Nephron progenitor cell (in vitro differentiated cells): Measurements from ENCODE around the gene L1CAM.

Experiments
- DNase-seq: peaks from one replicate; pipeline ENCODE4 v3.0.0; 2021
- H3K27ac Mint-ChIP-seq: 2 replicates; pipeline ENCODE4 v1.8.0; 2021; ENCODE audit warnings: mild to moderate bottlenecking, moderate library complexity, mixed read lengths
- H3K27me3 Mint-ChIP-seq: 2 replicates; pipeline ENCODE4 v1.8.0; 2021; ENCODE audit warnings: mild to moderate bottlenecking, low read depth, mixed read lengths; ENCODE audit not compliant: poor library complexity
- H3K36me3 Mint-ChIP-seq: 2 replicates; pipeline ENCODE4 v1.8.0; 2021; ENCODE audit warnings: low read depth, mixed read lengths
- H3K4me1 Mint-ChIP-seq: 2 replicates; pipeline ENCODE4 v1.8.0; 2021; ENCODE audit warnings: mixed read lengths
- H3K4me3 Mint-ChIP-seq: 2 replicates; pipeline ENCODE4 v1.8.0; 2021; ENCODE audit warnings: mild to moderate bottlenecking, moderate library complexity, mixed read lengths
- H3K9me3 Mint-ChIP-seq: 2 replicates; pipeline ENCODE4 v1.8.0; 2021; ENCODE audit warnings: mild to moderate bottlenecking, moderate library complexity, mixed read lengths
- TF ChIP-seq, protein P1 (sequence below): fragments of 200-600 bp; sonication (generic); IDR thresholded peaks from 2 replicates; pipeline ENCODE4 v1.5.0; 2021; ENCODE audit warnings: antibody characterized with exemption

L1CAM gene

DNA sequence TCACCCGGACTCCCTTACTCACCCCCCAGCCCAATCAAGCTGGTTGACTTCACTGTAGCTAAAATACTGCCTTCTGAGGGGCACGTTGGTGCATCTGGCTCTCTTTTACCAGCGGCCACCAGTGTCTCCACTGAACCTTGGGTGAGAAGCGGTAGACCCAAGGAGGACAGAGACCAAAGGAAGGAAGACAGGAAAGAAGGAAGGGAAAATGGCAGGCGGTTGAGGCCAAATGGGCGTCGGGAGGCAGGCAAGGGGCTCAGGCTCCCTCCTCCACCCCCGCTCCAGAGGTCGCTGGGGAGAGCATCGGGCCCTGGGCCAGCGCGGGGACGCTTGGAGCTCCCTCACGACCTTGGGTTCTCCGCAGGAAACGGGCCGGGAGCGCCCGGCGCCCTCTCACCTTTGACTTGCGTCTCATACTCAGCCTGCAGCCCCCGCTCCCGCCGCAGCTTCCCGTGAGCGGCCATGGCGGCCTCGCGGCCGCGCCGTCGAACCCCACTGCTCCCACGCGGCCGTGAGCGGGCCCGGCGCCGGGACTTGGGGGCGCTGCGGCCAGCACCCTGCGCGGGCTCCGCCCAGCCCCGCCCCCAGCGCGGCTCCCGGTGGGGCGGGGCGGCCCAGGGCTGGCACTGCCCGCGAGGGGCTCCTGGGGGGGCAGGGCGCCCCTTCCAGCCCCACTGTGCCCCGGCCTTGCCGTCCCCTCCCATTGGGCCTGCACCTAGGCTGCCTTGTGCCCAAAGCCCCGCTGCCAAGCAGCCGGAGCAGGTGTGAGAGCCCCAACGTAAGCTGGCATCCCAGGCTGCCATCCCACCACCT lies 40.0 kb upstream of the L1CAM start, which contains the start of gene ARHGAP4:
Gene ARHGAP4 (minus strand): TSS at position 526 of the 813 bp plus-strand sequence. CDS start 62 bp downstream, at position 464.
- Mint-ChIP-seq H3K4me1 (peaks cover 41% of the 10 kb centered on the region), H3K9me3 (peaks cover 47% of the 10 kb centered on the region), H3K4me3 (peak within 1 kb of the TSS; percentile 82), H3K27ac (peak within 1 kb of the TSS; percentile 39), H3K36me3 (peaks cover 9% of the 10 kb centered on the region), H3K27me3 (peaks cover 3% of the 10 kb centered on the region)
- TF ChIP-seq, protein P1, sequence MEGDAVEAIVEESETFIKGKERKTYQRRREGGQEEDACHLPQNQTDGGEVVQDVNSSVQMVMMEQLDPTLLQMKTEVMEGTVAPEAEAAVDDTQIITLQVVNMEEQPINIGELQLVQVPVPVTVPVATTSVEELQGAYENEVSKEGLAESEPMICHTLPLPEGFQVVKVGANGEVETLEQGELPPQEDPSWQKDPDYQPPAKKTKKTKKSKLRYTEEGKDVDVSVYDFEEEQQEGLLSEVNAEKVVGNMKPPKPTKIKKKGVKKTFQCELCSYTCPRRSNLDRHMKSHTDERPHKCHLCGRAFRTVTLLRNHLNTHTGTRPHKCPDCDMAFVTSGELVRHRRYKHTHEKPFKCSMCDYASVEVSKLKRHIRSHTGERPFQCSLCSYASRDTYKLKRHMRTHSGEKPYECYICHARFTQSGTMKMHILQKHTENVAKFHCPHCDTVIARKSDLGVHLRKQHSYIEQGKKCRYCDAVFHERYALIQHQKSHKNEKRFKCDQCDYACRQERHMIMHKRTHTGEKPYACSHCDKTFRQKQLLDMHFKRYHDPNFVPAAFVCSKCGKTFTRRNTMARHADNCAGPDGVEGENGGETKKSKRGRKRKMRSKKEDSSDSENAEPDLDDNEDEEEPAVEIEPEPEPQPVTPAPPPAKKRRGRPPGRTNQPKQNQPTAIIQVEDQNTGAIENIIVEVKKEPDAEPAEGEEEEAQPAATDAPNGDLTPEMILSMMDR: no peak
- no peak for DNase-seq

DNA sequence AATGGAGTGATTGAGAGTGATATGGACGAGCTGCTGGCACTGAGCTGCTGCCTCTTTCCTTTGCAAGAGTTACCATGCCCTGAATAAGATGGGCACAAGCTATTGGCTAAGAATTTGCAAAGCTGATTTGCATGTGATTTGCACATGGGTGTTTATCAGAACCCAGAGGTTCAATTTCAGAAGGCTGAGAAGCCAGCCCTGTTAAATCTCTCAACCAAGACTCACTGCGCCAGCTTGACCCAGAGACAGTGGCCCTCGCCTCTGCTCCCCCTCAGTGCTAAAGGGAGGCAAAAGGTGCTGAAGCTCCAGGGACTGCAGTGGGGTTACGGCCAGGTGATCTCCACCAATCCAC lies 39.4 kb upstream of the L1CAM start:
- H3K27ac Mint-ChIP-seq: no peak overlapping the region
- H3K4me1 Mint-ChIP-seq: peaks cover 41% of the 10 kb centered on the region
- DNase-seq: no peak
- peaks cover 41% of the 10 kb centered on the region for H3K9me3 Mint-ChIP-seq
- peaks cover 5% of the 10 kb centered on the region for H3K36me3 Mint-ChIP-seq
- peak overlapping the region; percentile 67 for H3K4me3 Mint-ChIP-seq
- TF ChIP-seq, protein P1: no peak
- H3K27me3 Mint-ChIP-seq: peaks cover 3% of the 10 kb centered on the region

DNA sequence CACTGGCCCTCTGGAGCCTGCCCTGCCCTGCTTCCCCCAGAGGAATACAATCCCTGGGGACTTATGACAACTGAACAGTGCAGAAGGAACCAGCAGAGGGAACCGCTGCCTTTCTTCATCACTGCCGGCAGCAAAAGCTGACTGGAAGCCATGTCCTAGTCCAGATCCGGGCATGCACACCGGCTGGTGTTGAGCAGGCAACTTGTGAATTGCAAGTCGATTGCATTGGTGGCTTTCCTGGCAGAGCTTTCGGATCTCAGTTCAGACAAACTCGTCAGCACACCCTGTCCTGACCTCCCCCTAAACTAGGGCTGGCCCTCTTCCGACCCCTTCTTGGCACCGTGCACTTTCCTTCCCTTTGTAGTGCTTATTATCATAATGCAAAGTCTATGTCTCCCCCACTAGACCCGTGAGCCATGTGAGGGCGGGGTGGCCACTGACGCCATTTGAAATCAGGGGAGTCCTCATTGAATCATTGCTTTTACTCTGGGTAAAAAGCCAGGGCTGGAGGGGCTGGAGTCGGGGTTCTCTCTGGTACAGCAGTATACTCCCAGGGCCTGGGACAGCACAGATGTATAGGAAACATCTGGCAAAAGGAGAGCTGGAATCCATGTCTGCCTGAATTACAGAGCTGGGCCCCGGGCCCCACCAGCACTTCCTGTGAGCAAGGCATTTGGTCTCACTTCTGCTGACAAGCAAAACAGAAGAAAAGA lies 38.3 kb upstream of the L1CAM start:
- H3K4me1 Mint-ChIP-seq: peaks cover 41% of the 10 kb centered on the region
- peaks cover 3% of the 10 kb centered on the region for H3K27me3 Mint-ChIP-seq
- TF ChIP-seq, protein P1: no peak
- H3K9me3 Mint-ChIP-seq: peaks cover 46% of the 10 kb centered on the region
- H3K36me3 Mint-ChIP-seq: peaks cover 5% of the 10 kb centered on the region
- no peak for DNase-seq
- peak overlapping the region; percentile 18 for H3K4me3 Mint-ChIP-seq
- H3K27ac Mint-ChIP-seq: no peak overlapping the region

DNA sequence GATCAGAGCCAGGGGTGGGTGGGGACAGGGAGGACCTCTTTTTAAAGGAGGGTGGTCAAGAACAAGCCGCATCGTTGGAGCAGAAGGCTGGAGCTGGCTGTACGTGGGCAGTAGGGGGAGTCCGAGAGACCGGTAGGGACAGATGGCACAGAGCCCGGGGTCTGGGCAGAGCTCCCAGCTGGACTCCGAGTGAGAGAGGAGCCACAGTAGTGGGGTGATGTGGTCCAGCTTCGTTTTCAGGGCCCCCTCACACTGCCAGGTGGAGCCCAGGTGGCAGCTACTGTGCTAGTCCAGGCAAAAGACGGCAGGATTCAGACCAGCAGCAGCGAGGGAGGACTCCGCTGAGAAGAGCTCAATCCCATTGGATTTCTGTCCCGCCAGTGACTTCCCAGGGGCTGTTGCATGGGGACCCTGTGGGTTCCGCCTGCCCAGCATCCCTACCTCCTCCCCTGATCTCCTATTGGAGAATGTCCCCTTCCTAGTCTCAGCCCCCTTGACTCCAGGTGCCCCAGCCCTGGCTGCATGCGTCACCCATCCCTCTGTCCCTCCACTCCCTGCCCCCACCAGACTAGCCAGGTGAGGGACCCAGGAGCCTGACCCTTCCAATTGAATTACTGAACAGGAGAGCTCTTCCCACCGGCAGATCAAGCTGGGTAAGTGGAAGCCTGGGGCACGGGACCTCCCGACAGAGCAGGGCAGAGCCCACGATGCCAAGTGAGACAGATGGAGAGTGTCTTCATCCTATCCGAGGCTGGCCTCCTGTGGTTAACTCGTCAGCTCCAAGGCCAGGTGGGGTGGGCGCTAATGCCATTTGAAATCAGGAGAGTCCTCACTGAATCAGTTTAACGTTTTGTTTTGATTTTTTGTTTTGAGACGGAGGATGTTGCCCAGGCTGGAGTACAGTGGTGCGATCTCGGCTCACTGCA lies 37.2 kb upstream of the L1CAM start:
- Mint-ChIP-seq H3K9me3 (peaks cover 48% of the 10 kb centered on the region), H3K27me3 (peaks cover 3% of the 10 kb centered on the region), H3K36me3 (no peaks in the 10 kb centered on the region), H3K4me1 (peaks cover 30% of the 10 kb centered on the region), H3K27ac (no peak overlapping the region), H3K4me3 (no peak overlapping the region)
- TF ChIP-seq, protein P1: no peak
- no peak for DNase-seq

DNA sequence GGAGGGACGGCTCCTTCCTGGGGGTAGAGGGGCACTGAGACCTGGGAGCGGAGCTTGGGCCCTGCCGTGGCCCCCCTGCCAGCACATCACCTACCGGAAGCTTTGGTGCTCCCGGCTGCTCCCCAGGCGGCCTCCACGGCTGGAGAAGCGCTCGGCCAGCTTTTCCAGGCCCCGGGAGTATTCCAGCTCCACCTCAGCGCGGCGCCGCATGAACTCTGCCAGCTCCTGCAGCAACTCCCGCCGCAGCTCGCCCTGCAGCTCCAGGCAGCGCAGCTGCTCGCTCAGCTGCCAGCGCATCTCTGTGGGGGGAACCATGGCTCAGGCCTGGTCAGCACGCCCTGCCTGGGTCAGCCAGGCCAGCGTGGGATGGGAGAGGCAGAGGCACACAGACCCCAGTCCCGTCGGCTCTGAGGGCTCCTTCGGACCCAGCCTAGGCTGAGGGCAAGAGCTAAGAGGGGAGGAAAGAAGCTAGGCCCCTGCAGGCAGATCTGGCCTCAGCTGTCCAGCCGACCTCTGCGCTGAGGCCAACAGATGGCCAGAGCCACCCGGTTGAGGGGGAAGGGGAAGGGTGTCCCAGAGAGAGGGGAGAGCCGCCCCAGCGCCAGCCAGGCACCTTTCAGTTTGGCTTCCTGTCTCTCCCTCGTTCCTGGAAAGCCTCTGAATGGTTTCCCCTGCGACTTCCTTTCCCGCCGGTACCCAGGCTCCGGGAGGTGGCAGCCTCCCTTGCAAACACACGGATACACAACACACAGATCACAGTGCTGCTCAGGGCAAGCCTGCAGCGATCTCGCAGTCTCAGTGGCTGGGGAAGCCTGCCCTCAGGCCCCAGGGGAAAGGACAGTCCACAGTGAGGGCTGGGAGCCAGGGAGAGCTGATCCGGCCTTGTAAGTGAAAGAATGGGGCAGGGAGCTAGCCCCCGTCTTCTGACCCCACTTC lies 35.8 kb upstream of the L1CAM start:
- Mint-ChIP-seq H3K36me3 (no peaks in the 10 kb centered on the region), H3K27me3 (peaks cover 3% of the 10 kb centered on the region), H3K4me1 (peaks cover 30% of the 10 kb centered on the region), H3K9me3 (peaks cover 52% of the 10 kb centered on the region), H3K4me3 (no peak overlapping the region), H3K27ac (no peak overlapping the region)
- TF ChIP-seq, protein P1: no peak
- no peak for DNase-seq
